NCI-H774 (cell line): Measurements from ENCODE around the gene TRIM52.

ENCODE experiments used
- DNase-seq: peaks from one replicate; lab custom pipeline; 2025; lab: John Stamatoyannopoulos, UW

The TRIM52 gene

GRCh38 chr5:181233801-181234454 lies 27.0 kb downstream of the TRIM52 start:
- no peak for DNase-seq

- DNase-seq = no peak
Observed at GRCh38 chr5:181233088-181233800, 27.7 kb downstream of the TRIM52 start.

- no peak for DNase-seq
Observed at GRCh38 chr5:181232593-181232992, 28.4 kb downstream of the TRIM52 start.

- no peak for DNase-seq
Observed at GRCh38 chr5:181231432-181231831, 29.5 kb downstream of the TRIM52 start.

- DNase-seq = no peak
Observed at GRCh38 chr5:181230551-181230950, 30.4 kb downstream of the TRIM52 start.

- no peak for DNase-seq
Observed at GRCh38 chr5:181229996-181230395, 30.9 kb downstream of the TRIM52 start.

- DNase-seq = no peak
Observed at GRCh38 chr5:181224390-181225229, 36.3 kb downstream of the TRIM52 start.

- no peak for DNase-seq
Observed at GRCh38 chr5:181223729-181224389, 37.1 kb downstream of the TRIM52 start.

- no peak for DNase-seq
Observed at GRCh38 chr5:181223058-181223728, 37.8 kb downstream of the TRIM52 start, which contains the start of gene TRIM41. Gene TRIM41, plus strand, starts transcription at chr5:181223281. Its CDS starts 719 bp downstream, at chr5:181224000.

- DNase-seq = no peak
Observed at GRCh38 chr5:181222630-181223057, 38.3 kb downstream of the TRIM52 start.

- DNase-seq = no peak
Observed at GRCh38 chr5:181221792-181222629, 38.9 kb downstream of the TRIM52 start.

- no peak for DNase-seq
Observed at GRCh38 chr5:181221105-181221791, 39.7 kb downstream of the TRIM52 start.

- no peak for DNase-seq
Observed at GRCh38 chr5:181220178-181220515, 40.8 kb downstream of the TRIM52 start.

GRCh38 chr5:181219262-181220177 lies 41.4 kb downstream of the TRIM52 start:
- DNase-seq = no peak

- DNase-seq = no peak
Observed at GRCh38 chr5:181218795-181219124, 42.2 kb downstream of the TRIM52 start.

GRCh38 chr5:181217803-181218062 lies 43.2 kb downstream of the TRIM52 start:
- DNase-seq = no peak

GRCh38 chr5:181217111-181217802 lies 43.7 kb downstream of the TRIM52 start:
- no peak for DNase-seq
